CD14-positive monocyte (primary cell): ENCODE results near the gene MYBPC2. TPM values are rescaled to one million over a fixed set of nuclear protein-coding genes. Genes with fewer than 3 reads are reported as not detected.

Source experiments
- DNase-seq, 3 donors: peaks; one replicate each; pipeline ENCODE4 v3.0.0-alpha.2; 2011 to 2022
- H2AFZ ChIP-seq: 2 replicates; pipeline ENCODE4 v1.6.0; 2012; ENCODE audit warnings: mild to moderate bottlenecking, low read depth, low read length, inconsistent platforms; ENCODE audit not compliant: insufficient read depth, poor library complexity, severe bottlenecking
- H3K27ac ChIP-seq, 2 donors: 1 replicate in 1 of 2; 2 replicates in 1 of 2; pipeline ENCODE4 v1.5.1; 2012 to 2013; ENCODE audit warnings: low read length in 2 of 2, control low read depth in 1 of 2, inconsistent platforms in 1 of 2, low read depth in 1 of 2, mild to moderate bottlenecking in 1 of 2
- H3K27me3 ChIP-seq, 2 donors: one replicate each; pipeline versions ENCODE4 v1.6.0 to v1.6.1; 2011 to 2013; ENCODE audit warnings: low read length in 2 of 2; ENCODE audit not compliant: control insufficient read depth in 2 of 2, insufficient read depth in 2 of 2
- H3K36me3 ChIP-seq, 2 donors: replicated peaks in 1 of 2; 1 replicate in 1 of 2; 2 replicates in 1 of 2; pipeline versions ENCODE4 v1.5.1 to v1.6.1; 2012 to 2013; ENCODE audit warnings: low read length in 2 of 2, control low read depth in 1 of 2, inconsistent platforms in 1 of 2, mild to moderate bottlenecking in 1 of 2; ENCODE audit not compliant: insufficient read depth in 2 of 2, control insufficient read depth in 1 of 2
- H3K4me1 ChIP-seq, 2 donors: 1 replicate in 1 of 2; 2 replicates in 1 of 2; pipeline versions ENCODE4 v1.5.1 to v1.6.1; 2012 to 2013; ENCODE audit warnings: low read length in 2 of 2, control low read depth in 1 of 2, inconsistent platforms in 1 of 2, mild to moderate bottlenecking in 1 of 2, moderate library complexity in 1 of 2; ENCODE audit not compliant: insufficient read depth in 2 of 2, control insufficient read depth in 1 of 2
- H3K4me2 ChIP-seq: replicated peaks from 2 replicates; pipeline ENCODE3; 2012; ENCODE audit warnings: low read length, moderate library complexity, mild to moderate bottlenecking; ENCODE audit not compliant: poor library complexity, severe bottlenecking; ENCODE audit errors: extremely low read depth
- H3K4me3 ChIP-seq, 3 experiments: fragments of 200-600 bp in 1 of 3; sonication (generic) in 1 of 3; replicated peaks in 1 of 3; 1 replicate in 2 of 3; 2 replicates in 1 of 3; pipeline ENCODE4 v1.5.1; 2011 to 2013; ENCODE audit warnings: low read length in 3 of 3, mild to moderate bottlenecking in 3 of 3, control low read depth in 2 of 3, low read depth in 2 of 3, inconsistent platforms in 1 of 3, moderate library complexity in 1 of 3
- H3K79me2 ChIP-seq: 2 replicates; pipeline ENCODE4 v1.6.0; 2012; ENCODE audit warnings: mild to moderate bottlenecking, control low read depth, inconsistent platforms, low read length, moderate library complexity; ENCODE audit not compliant: insufficient read depth
- H3K9ac ChIP-seq: 2 replicates; pipeline ENCODE4 v1.6.0; 2017; ENCODE audit warnings: low read length, mild to moderate bottlenecking; ENCODE audit not compliant: insufficient read depth, poor library complexity, severe bottlenecking
- H3K9me3 ChIP-seq, 2 donors: replicated peaks in 1 of 2; 1 replicate in 1 of 2; 2 replicates in 1 of 2; pipeline versions ENCODE4 v1.5.1 to v1.6.1; 2012 to 2013; ENCODE audit warnings: low read length in 2 of 2, control low read depth in 1 of 2; ENCODE audit not compliant: control insufficient read depth in 1 of 2, insufficient read depth in 1 of 2
- H4K20me1 ChIP-seq: 2 replicates; pipeline ENCODE4 v1.6.0; 2012; ENCODE audit warnings: mild to moderate bottlenecking, low read length, control low read depth, moderate library complexity; ENCODE audit not compliant: insufficient read depth
- H3K27ac Mint-ChIP-seq, 7 donors: one replicate each; pipeline ENCODE4 v1.8.0; 2020; ENCODE audit warnings: mild to moderate bottlenecking in 7 of 7, mixed read lengths in 7 of 7, moderate library complexity in 6 of 7, inconsistent platforms in 2 of 7
- H3K27me3 Mint-ChIP-seq, 3 donors: one replicate each; pipeline ENCODE4 v1.8.0; 2021 to 2022; ENCODE audit warnings: low read depth in 3 of 3, mild to moderate bottlenecking in 3 of 3, mixed read lengths in 3 of 3, moderate library complexity in 3 of 3, inconsistent platforms in 1 of 3
- H3K36me3 Mint-ChIP-seq, 2 donors: one replicate each; pipeline ENCODE4 v1.8.0; 2020; ENCODE audit warnings: mixed read lengths in 2 of 2, inconsistent platforms in 1 of 2, mild to moderate bottlenecking in 1 of 2
- H3K4me1 Mint-ChIP-seq: one replicate; pipeline ENCODE4 v1.8.0; 2020; ENCODE audit warnings: mild to moderate bottlenecking, mixed read lengths
- H3K4me3 Mint-ChIP-seq, 2 donors: one replicate each; pipeline ENCODE4 v1.8.0; 2020; ENCODE audit warnings: mild to moderate bottlenecking in 2 of 2, mixed read lengths in 2 of 2, moderate library complexity in 1 of 2
- H3K9me3 Mint-ChIP-seq, 7 donors: one replicate each; pipeline ENCODE4 v1.8.0; 2020 to 2022; ENCODE audit warnings: mixed read lengths in 7 of 7, mild to moderate bottlenecking in 6 of 7, moderate library complexity in 6 of 7, inconsistent platforms in 2 of 7
- WGBS: methylation state at CpG from one replicate; pipeline ENCODE4 v1.1.5; 2013; ENCODE audit warnings: missing lambda C conversion rate; ENCODE audit not compliant: insufficient coverage; 5-methylcytosine and 5-hydroxymethylcytosine counted together
- intact Hi-C, 2 donors: fragments of 100-400 bp; cut with micrococcal nuclease; formaldehyde crosslinking; loops; one replicate each; pipeline versions ENCODE4 v1.15.0 to v1.15.1; 2023
- polyA plus RNA-seq, 3 donors: library from polyadenylated mRNA; depleted of rRNA in 1 of 3; unstranded in 2 of 3; stranded (reverse) in 1 of 3; fragments of 300-500 nt in 2 of 3; fragments of >200 nt in 1 of 3; fragmentation: Illumina TruSeq in 2 of 3; gene quantifications; 1 replicate in 2 of 3; 2 replicates in 1 of 3; pipeline ENCODE4 v1.2.3, GENCODE V29; 2012 to 2021
- TF ChIP-seq, protein P1 (sequence below): fragments of 200-600 bp; IDR thresholded peaks from one replicate; pipeline ENCODE4 v1.8.0; 2022; ENCODE audit warnings: antibody characterized with exemption, mild to moderate bottlenecking

MYBPC2 gene
- polyA plus RNA-seq, 3 donors, result not detected

- Histone ChIP-seq H3K4me1 (peaks cover 41 to 51% of the 10 kb centered on the region in 2 donors), H3K36me3 (peaks cover 0 to 3% of the 10 kb centered on the region in 2 donors), H3K27ac (peak overlapping the region; percentile 65 to 73), H3K27me3 (peaks cover 5 to 21% of the 10 kb centered on the region in 2 donors), H2AFZ (no peak overlapping the region), H3K4me2 (peak overlapping the region; percentile 73), H3K9me3 (peaks cover 0 to 4% of the 10 kb centered on the region in 2 donors), H3K4me3 (peak overlapping the region in 2 of 3 experiments; percentile 3 to 53), H3K79me2 (no peaks in the 10 kb centered on the region), H3K9ac (peak overlapping the region; percentile 24), H4K20me1 (no peaks in the 10 kb centered on the region)
- Mint-ChIP-seq H3K27me3 (peaks cover 21 to 26% (median 24%) of the 10 kb centered on the region in 3 donors), H3K36me3 (peaks cover 11 to 16% of the 10 kb centered on the region in 2 donors), H3K4me1 (peaks cover 34% of the 10 kb centered on the region), H3K4me3 (peak overlapping the region; percentile 56 to 63), H3K9me3 (peaks cover 0 to 9% (median under 1%) of the 10 kb centered on the region in 7 donors), H3K27ac (peak overlapping the region; percentile 29 to 93 (median 86))
- under 1% methylated on average over 13 of the region's 22 CpGs for WGBS
- DNase-seq, result peak; percentile 49 to 72 (median 59)
- intact Hi-C loops, result loop anchor here (2.0 to 5.0 kb wide), 3 partner anchors 38 to 47 kb away; partner anchors contain the start of gene NR1H2 (in 1 of the 2)
- TF ChIP-seq, protein P1, sequence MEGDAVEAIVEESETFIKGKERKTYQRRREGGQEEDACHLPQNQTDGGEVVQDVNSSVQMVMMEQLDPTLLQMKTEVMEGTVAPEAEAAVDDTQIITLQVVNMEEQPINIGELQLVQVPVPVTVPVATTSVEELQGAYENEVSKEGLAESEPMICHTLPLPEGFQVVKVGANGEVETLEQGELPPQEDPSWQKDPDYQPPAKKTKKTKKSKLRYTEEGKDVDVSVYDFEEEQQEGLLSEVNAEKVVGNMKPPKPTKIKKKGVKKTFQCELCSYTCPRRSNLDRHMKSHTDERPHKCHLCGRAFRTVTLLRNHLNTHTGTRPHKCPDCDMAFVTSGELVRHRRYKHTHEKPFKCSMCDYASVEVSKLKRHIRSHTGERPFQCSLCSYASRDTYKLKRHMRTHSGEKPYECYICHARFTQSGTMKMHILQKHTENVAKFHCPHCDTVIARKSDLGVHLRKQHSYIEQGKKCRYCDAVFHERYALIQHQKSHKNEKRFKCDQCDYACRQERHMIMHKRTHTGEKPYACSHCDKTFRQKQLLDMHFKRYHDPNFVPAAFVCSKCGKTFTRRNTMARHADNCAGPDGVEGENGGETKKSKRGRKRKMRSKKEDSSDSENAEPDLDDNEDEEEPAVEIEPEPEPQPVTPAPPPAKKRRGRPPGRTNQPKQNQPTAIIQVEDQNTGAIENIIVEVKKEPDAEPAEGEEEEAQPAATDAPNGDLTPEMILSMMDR, result no peak
These were observed 17.0 kb upstream of the MYBPC2 start for GRCh38 chr19:50415661-50416033.

DNA sequence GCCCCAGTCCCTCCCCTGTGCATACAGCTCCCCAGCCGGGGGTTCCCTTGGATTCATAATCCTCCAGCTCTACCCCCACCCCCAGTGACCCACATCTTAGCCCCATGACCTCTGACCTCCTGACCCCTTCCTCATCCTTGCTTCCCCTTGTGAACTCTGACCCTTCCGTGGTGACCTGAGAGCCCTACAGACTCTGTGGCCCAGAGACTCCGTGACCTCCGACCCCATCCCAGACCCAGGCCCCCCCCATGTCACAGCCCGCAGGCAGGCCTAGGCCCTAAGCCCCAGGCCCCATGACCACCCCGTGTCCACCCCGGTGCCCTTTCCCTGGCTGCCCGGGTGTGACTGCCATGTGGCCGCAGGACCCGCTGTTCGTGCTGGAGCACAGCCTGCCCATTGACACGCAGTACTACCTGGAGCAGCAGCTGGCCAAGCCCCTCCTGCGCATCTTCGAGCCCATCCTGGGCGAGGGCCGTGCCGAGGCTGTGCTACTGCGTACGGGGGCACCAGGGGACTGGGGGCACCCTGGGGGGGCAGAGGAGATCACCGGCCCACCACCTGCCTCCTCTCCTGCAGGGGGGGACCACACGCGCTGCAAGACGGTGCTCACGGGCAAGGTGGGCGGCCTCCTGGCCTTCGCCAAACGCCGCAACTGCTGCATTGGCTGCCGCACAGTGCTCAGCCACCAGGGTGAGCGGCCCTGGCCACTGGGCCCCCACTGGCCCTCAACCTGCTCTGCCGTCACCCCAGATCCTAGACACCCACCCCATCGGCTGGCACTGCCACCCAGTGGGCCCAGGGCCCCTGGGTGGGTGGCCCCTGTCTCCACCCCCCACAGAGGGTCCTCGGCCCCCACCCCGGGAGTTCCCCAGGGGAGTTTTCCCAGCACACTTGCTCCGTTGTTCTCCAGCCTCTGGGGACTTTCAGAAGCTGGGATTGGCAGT lies 16.4 kb upstream of the MYBPC2 start:
- Mint-ChIP-seq H3K27ac (peak overlapping the region; percentile 29 to 93 (median 80)), H3K36me3 (peaks cover 7 to 14% of the 10 kb centered on the region in 2 donors), H3K4me3 (peak overlapping the region; percentile 56 to 63), H3K27me3 (peaks cover 23 to 29% (median 27%) of the 10 kb centered on the region in 3 donors), H3K4me1 (peaks cover 34% of the 10 kb centered on the region), H3K9me3 (peaks cover 0 to 9% (median 2%) of the 10 kb centered on the region in 7 donors)
- TF ChIP-seq, protein P1, result no peak
- Histone ChIP-seq H3K9me3 (peaks cover 0 to 4% of the 10 kb centered on the region in 2 donors), H2AFZ (no peak overlapping the region), H3K4me2 (peak overlapping the region; percentile 73), H3K27ac (peak overlapping the region; percentile 65 to 73), H4K20me1 (no peaks in the 10 kb centered on the region), H3K4me3 (peak overlapping the region in 2 of 3 experiments; percentile 3 to 53), H3K36me3 (no peaks in the 10 kb centered on the region), H3K9ac (peak overlapping the region; percentile 4), H3K4me1 (peaks cover 41 to 51% of the 10 kb centered on the region in 2 donors), H3K27me3 (peaks cover 5 to 21% of the 10 kb centered on the region in 2 donors), H3K79me2 (no peaks in the 10 kb centered on the region)
- intact Hi-C loops, result loop anchor here in 1 of 2 donors (5.0 kb wide), 1 partner anchor 39 kb away; the partner anchor contains the start of gene NR1H2
- WGBS, result 83% methylated on average over 34 of the region's 35 CpGs
- DNase-seq, result no peak
